WTC11 (cell line): ENCODE data around the gene TXNIP. TPM values are rescaled to one million over a fixed set of nuclear protein-coding genes. Genes with fewer than 3 reads are reported as not detected.

ENCODE experiments used
- CBFB ChIP-seq: sonication (generic); formaldehyde crosslinking; IDR thresholded peaks from 2 replicates; pipeline ENCODE4 v1.8.1; 2022; ENCODE audit warnings: mild to moderate bottlenecking, low read depth, missing genetic modification reagents
- ELF4 ChIP-seq: sonication (generic); formaldehyde crosslinking; IDR thresholded peaks from 2 replicates; pipeline ENCODE4 v1.8.1; 2022; ENCODE audit warnings: low read depth, mild to moderate bottlenecking, moderate library complexity, missing genetic modification reagents
- GABPB1 ChIP-seq: sonication (generic); formaldehyde crosslinking; IDR thresholded peaks from 2 replicates; pipeline ENCODE4 v1.8.1; 2023; ENCODE audit warnings: mild to moderate bottlenecking, missing genetic modification reagents
- GRHL2 ChIP-seq: fragments of 250-450 bp; sonication (Bioruptor Pico); IDR thresholded peaks from 2 replicates; pipeline ENCODE4 v1.8.0; 2022; ENCODE audit warnings: mild to moderate bottlenecking, moderate library complexity; ENCODE audit not compliant: insufficient replicate concordance, severe bottlenecking
- GTF2I ChIP-seq: fragments of 250-450 bp; sonication (Bioruptor Pico); conservative IDR thresholded peaks from 2 replicates; pipeline ENCODE4 v1.4.0; 2021; ENCODE audit warnings: mild to moderate bottlenecking
- IRF2 ChIP-seq: sonication (generic); formaldehyde crosslinking; IDR thresholded peaks from 2 replicates; pipeline ENCODE4 v1.8.0; 2022; ENCODE audit warnings: low read depth, missing genetic modification reagents, borderline replicate concordance
- MXD4 ChIP-seq: fragments of 250-450 bp; sonication (Bioruptor Pico); IDR thresholded peaks from 2 replicates; pipeline ENCODE4 v1.8.0; 2021; ENCODE audit warnings: mild to moderate bottlenecking, moderate library complexity, borderline replicate concordance
- NFYB ChIP-seq: sonication (generic); formaldehyde crosslinking; conservative IDR thresholded peaks from 2 replicates; pipeline ENCODE4 v1.8.0; 2022; ENCODE audit warnings: low read depth, missing genetic modification reagents
- NR2C2 ChIP-seq: sonication (generic); formaldehyde crosslinking; IDR thresholded peaks from 2 replicates; pipeline ENCODE4 v1.8.0; 2022; ENCODE audit warnings: mild to moderate bottlenecking, missing genetic modification reagents
- SMAD3 ChIP-seq: sonication (generic); formaldehyde crosslinking; IDR thresholded peaks from 2 replicates; pipeline ENCODE4 v1.8.0; 2022; ENCODE audit warnings: missing genetic modification reagents, mild to moderate bottlenecking, borderline replicate concordance
- SMAD4 ChIP-seq: sonication (generic); formaldehyde crosslinking; IDR thresholded peaks from 2 replicates; pipeline ENCODE4 v1.8.0; 2022; ENCODE audit warnings: mild to moderate bottlenecking, missing genetic modification reagents
- TEAD4 ChIP-seq: sonication (generic); formaldehyde crosslinking; IDR thresholded peaks from 2 replicates; pipeline ENCODE4 v1.8.0; 2022; ENCODE audit warnings: mild to moderate bottlenecking, missing genetic modification reagents
- ZNF138 ChIP-seq: sonication (generic); formaldehyde crosslinking; conservative IDR thresholded peaks from 2 replicates; pipeline ENCODE4 v1.8.1; 2022; ENCODE audit warnings: mild to moderate bottlenecking, moderate library complexity, missing genetic modification reagents
- ZNF219 ChIP-seq: sonication (generic); formaldehyde crosslinking; IDR thresholded peaks from 2 replicates; pipeline ENCODE4 v1.8.0; 2023; ENCODE audit warnings: missing genetic modification reagents, mild to moderate bottlenecking, borderline replicate concordance
- ZNF263 ChIP-seq: sonication (generic); formaldehyde crosslinking; IDR thresholded peaks from 2 replicates; pipeline ENCODE4 v1.8.1; 2022; ENCODE audit warnings: low read depth, mild to moderate bottlenecking, moderate library complexity, missing genetic modification reagents
- total RNA-seq: library from RNA; stranded (reverse); gene quantifications from 3 replicates; pipeline ENCODE4 v1.2.3, GENCODE V29; 2021
- TF ChIP-seq, protein P1 (sequence below): sonication (generic); formaldehyde crosslinking; IDR thresholded peaks from 2 replicates; pipeline ENCODE4 v1.8.0; 2023; ENCODE audit warnings: missing genetic modification reagents, mild to moderate bottlenecking, borderline replicate concordance
- TF ChIP-seq, protein P2 (sequence below): sonication (generic); formaldehyde crosslinking; IDR thresholded peaks from 2 replicates; pipeline ENCODE4 v1.8.1; 2023; ENCODE audit warnings: mild to moderate bottlenecking, moderate library complexity, missing genetic modification reagents
- TF ChIP-seq, protein P3 (sequence below): sonication (generic); formaldehyde crosslinking; IDR thresholded peaks from 2 replicates; pipeline ENCODE4 v1.8.1; 2023; ENCODE audit warnings: mild to moderate bottlenecking, missing genetic modification reagents, moderate library complexity
- TF ChIP-seq, protein P4 (sequence below): sonication (generic); formaldehyde crosslinking; IDR thresholded peaks from 2 replicates; pipeline ENCODE4 v1.8.0; 2023; ENCODE audit warnings: missing genetic modification reagents
- TF ChIP-seq, protein P5 (sequence below): sonication (generic); formaldehyde crosslinking; IDR thresholded peaks from 2 replicates; pipeline ENCODE4 v1.8.1; 2023; ENCODE audit warnings: mild to moderate bottlenecking, missing genetic modification reagents, moderate library complexity
- TF ChIP-seq, protein P6 (sequence below): sonication (generic); formaldehyde crosslinking; IDR thresholded peaks from 2 replicates; pipeline ENCODE4 v1.8.0; 2022; ENCODE audit warnings: mild to moderate bottlenecking, missing genetic modification reagents
- TF ChIP-seq, protein P7 (sequence below): sonication (generic); formaldehyde crosslinking; IDR thresholded peaks from 2 replicates; pipeline ENCODE4 v1.8.1; 2023; ENCODE audit warnings: mild to moderate bottlenecking, missing genetic modification reagents
- TF ChIP-seq, protein P8 (sequence below): sonication (generic); formaldehyde crosslinking; IDR thresholded peaks from 2 replicates; pipeline ENCODE4 v1.8.1; 2022; ENCODE audit warnings: mild to moderate bottlenecking, moderate library complexity, missing genetic modification reagents
- TF ChIP-seq, protein P9 (sequence below): fragments of 250-450 bp; sonication (Bioruptor Pico); IDR thresholded peaks from 2 replicates; pipeline ENCODE4 v1.9.0; 2021; ENCODE audit warnings: mild to moderate bottlenecking

Gene TXNIP
- total RNA-seq, 1 experiment from 2014 or later = 56.7 TPM

DNA sequence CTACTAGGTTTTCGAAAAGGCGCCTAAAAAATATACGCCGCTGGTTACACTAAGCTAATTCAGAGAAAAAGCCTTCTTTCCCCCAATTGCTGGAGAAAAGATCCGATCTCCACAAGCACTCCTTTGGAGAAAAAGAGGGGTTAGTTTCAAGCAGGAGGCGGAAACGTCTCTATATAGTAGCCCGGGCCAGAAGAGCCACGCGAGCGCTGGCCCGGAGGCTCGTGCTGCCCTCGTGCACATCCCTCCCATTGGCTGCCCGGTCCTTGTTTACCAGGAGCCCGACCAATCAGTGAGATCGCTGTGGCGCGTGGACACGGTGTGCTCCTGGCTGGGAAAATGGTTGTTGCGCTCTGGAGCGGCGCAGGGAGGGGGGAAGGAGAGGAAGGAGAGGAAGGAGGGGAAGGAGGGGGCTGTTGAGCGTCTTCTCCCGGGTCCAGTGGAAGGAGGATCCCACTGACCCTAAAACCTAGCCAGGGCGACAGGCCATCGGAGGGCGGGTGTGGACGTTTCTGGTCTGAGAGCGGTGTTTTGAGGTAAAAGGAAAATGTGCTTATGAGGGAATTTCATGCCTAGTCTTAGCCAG, at the start of gene TXNIP (continued):
- TF ChIP-seq, protein P1, sequence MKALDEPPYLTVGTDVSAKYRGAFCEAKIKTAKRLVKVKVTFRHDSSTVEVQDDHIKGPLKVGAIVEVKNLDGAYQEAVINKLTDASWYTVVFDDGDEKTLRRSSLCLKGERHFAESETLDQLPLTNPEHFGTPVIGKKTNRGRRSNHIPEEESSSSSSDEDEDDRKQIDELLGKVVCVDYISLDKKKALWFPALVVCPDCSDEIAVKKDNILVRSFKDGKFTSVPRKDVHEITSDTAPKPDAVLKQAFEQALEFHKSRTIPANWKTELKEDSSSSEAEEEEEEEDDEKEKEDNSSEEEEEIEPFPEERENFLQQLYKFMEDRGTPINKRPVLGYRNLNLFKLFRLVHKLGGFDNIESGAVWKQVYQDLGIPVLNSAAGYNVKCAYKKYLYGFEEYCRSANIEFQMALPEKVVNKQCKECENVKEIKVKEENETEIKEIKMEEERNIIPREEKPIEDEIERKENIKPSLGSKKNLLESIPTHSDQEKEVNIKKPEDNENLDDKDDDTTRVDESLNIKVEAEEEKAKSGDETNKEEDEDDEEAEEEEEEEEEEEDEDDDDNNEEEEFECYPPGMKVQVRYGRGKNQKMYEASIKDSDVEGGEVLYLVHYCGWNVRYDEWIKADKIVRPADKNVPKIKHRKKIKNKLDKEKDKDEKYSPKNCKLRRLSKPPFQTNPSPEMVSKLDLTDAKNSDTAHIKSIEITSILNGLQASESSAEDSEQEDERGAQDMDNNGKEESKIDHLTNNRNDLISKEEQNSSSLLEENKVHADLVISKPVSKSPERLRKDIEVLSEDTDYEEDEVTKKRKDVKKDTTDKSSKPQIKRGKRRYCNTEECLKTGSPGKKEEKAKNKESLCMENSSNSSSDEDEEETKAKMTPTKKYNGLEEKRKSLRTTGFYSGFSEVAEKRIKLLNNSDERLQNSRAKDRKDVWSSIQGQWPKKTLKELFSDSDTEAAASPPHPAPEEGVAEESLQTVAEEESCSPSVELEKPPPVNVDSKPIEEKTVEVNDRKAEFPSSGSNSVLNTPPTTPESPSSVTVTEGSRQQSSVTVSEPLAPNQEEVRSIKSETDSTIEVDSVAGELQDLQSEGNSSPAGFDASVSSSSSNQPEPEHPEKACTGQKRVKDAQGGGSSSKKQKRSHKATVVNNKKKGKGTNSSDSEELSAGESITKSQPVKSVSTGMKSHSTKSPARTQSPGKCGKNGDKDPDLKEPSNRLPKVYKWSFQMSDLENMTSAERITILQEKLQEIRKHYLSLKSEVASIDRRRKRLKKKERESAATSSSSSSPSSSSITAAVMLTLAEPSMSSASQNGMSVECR = peak; percentile 79; the same call in 1 of the 2 replicates
- TF ChIP-seq SMAD4 (CRISPR knock-in tag) (no peak), ZNF263 (CRISPR knock-in tag) (no peak), NFYB (CRISPR knock-in tag) (peak; percentile 99), GRHL2 (no peak), IRF2 (CRISPR knock-in tag) (no peak), ZNF219 (CRISPR knock-in tag) (no peak), ZNF138 (CRISPR knock-in tag) (no peak), MXD4 (CRISPR knock-in tag) (no peak), TEAD4 (no peak), CBFB (CRISPR knock-in tag) (no peak), NR2C2 (CRISPR knock-in tag) (no peak), GABPB1 (peak; percentile 65; the same call in 1 of the 2 replicates), SMAD3 (CRISPR knock-in tag) (peak; percentile 87; the same call in 1 of the 2 replicates), ELF4 (no peak), GTF2I (CRISPR knock-in tag) (no peak)
- TF ChIP-seq, protein P2, sequence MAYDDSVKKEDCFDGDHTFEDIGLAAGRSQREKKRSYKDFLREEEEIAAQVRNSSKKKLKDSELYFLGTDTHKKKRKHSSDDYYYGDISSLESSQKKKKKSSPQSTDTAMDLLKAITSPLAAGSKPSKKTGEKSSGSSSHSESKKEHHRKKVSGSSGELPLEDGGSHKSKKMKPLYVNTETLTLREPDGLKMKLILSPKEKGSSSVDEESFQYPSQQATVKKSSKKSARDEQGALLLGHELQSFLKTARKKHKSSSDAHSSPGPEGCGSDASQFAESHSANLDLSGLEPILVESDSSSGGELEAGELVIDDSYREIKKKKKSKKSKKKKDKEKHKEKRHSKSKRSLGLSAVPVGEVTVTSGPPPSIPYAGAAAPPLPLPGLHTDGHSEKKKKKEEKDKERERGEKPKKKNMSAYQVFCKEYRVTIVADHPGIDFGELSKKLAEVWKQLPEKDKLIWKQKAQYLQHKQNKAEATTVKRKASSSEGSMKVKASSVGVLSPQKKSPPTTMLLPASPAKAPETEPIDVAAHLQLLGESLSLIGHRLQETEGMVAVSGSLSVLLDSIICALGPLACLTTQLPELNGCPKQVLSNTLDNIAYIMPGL = no peak
- TF ChIP-seq, protein P3, sequence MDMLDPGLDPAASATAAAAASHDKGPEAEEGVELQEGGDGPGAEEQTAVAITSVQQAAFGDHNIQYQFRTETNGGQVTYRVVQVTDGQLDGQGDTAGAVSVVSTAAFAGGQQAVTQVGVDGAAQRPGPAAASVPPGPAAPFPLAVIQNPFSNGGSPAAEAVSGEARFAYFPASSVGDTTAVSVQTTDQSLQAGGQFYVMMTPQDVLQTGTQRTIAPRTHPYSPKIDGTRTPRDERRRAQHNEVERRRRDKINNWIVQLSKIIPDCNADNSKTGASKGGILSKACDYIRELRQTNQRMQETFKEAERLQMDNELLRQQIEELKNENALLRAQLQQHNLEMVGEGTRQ (CRISPR knock-in tag) = no peak; the same call in 1 of the 2 replicates
- TF ChIP-seq, protein P4, sequence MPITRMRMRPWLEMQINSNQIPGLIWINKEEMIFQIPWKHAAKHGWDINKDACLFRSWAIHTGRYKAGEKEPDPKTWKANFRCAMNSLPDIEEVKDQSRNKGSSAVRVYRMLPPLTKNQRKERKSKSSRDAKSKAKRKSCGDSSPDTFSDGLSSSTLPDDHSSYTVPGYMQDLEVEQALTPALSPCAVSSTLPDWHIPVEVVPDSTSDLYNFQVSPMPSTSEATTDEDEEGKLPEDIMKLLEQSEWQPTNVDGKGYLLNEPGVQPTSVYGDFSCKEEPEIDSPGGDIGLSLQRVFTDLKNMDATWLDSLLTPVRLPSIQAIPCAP = peak; percentile 23; the same call in 1 of the 2 replicates
- TF ChIP-seq, protein P5, sequence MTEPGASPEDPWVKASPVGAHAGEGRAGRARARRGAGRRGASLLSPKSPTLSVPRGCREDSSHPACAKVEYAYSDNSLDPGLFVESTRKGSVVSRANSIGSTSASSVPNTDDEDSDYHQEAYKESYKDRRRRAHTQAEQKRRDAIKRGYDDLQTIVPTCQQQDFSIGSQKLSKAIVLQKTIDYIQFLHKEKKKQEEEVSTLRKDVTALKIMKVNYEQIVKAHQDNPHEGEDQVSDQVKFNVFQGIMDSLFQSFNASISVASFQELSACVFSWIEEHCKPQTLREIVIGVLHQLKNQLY = peak; percentile 100
- TF ChIP-seq, protein P6, sequence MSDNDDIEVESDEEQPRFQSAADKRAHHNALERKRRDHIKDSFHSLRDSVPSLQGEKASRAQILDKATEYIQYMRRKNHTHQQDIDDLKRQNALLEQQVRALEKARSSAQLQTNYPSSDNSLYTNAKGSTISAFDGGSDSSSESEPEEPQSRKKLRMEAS (CRISPR knock-in tag) = peak; percentile 78
- TF ChIP-seq, protein P7, sequence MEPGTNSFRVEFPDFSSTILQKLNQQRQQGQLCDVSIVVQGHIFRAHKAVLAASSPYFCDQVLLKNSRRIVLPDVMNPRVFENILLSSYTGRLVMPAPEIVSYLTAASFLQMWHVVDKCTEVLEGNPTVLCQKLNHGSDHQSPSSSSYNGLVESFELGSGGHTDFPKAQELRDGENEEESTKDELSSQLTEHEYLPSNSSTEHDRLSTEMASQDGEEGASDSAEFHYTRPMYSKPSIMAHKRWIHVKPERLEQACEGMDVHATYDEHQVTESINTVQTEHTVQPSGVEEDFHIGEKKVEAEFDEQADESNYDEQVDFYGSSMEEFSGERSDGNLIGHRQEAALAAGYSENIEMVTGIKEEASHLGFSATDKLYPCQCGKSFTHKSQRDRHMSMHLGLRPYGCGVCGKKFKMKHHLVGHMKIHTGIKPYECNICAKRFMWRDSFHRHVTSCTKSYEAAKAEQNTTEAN (CRISPR knock-in tag) = no peak
- TF ChIP-seq, protein P8, sequence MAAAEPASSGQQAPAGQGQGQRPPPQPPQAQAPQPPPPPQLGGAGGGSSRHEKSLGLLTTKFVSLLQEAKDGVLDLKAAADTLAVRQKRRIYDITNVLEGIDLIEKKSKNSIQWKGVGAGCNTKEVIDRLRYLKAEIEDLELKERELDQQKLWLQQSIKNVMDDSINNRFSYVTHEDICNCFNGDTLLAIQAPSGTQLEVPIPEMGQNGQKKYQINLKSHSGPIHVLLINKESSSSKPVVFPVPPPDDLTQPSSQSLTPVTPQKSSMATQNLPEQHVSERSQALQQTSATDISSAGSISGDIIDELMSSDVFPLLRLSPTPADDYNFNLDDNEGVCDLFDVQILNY (CRISPR knock-in tag) = no peak
- TF ChIP-seq, protein P9, sequence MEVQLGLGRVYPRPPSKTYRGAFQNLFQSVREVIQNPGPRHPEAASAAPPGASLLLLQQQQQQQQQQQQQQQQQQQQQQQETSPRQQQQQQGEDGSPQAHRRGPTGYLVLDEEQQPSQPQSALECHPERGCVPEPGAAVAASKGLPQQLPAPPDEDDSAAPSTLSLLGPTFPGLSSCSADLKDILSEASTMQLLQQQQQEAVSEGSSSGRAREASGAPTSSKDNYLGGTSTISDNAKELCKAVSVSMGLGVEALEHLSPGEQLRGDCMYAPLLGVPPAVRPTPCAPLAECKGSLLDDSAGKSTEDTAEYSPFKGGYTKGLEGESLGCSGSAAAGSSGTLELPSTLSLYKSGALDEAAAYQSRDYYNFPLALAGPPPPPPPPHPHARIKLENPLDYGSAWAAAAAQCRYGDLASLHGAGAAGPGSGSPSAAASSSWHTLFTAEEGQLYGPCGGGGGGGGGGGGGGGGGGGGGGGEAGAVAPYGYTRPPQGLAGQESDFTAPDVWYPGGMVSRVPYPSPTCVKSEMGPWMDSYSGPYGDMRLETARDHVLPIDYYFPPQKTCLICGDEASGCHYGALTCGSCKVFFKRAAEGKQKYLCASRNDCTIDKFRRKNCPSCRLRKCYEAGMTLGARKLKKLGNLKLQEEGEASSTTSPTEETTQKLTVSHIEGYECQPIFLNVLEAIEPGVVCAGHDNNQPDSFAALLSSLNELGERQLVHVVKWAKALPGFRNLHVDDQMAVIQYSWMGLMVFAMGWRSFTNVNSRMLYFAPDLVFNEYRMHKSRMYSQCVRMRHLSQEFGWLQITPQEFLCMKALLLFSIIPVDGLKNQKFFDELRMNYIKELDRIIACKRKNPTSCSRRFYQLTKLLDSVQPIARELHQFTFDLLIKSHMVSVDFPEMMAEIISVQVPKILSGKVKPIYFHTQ = no peak
